Breast epithelium (tissue), 3 donors: ENCODE data around the gene TBCK.

ENCODE experiments used
- CTCF ChIP-seq, 3 donors: fragments of 450-650 bp; IDR thresholded peaks; one replicate each; pipeline ENCODE4 v1.5.1; 2016 to 2017; ENCODE audit warnings: antibody characterized with exemption in 3 of 3, mild to moderate bottlenecking in 3 of 3, moderate library complexity in 3 of 3
- POLR2A ChIP-seq: fragments of 450-650 bp; IDR thresholded peaks from one replicate; pipeline ENCODE4 v1.6.1; 2016; ENCODE audit warnings: antibody characterized with exemption, mild to moderate bottlenecking, moderate library complexity

DNA sequence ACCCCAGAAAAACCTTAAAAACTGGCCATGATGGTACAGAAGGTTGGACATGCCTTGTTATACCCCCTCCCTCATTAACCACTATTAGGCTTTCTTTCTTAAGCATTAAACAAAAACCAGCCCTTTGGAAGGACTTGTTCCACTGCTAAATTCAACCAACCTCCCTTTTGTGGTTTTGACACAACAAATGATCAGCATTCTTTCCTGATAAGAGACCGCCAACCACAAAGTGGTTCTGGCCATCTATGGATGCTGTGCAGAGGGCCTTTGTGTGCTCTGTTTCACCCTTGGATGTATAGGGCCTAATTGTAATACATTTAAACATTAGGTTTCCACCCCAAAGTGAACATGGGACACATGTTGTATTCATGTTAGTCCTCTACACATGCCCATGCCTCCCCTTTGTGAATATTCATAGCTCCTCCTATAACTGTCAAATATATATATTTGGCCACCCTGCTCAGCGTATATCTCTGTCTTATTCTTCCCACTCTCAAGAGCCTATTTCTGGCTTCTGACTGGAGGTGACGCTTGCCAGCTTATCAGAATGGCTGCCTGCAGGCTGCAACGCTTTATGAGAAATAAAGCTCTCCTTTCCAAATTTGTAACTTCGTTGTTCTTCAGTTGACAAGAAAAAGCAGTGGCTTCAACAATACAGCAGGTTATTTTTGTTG, 294.1 kb downstream of the TBCK start:
- no peak for TF ChIP-seq CTCF (IDR thresholded peaks at IDR 0.05)
- TF ChIP-seq POLR2A = no peak
